OCI-LY1 (cell line): ENCODE results near the gene CLEC18B.

Experiments used
- H2AFZ ChIP-seq: fragments of 200-600 bp; sonication (generic), shearing (Covaris generic); 2 replicates; pipeline ENCODE4 v1.6.0; 2014; ENCODE audit warnings: antibody characterized with exemption, mild to moderate bottlenecking, low read length
- H3F3A ChIP-seq: fragments of 200-600 bp; sonication (generic), shearing (Covaris generic); 2 replicates; pipeline ENCODE4 v1.6.0; 2014; ENCODE audit warnings: mild to moderate bottlenecking, antibody characterized with exemption, low read length, moderate library complexity; ENCODE audit not compliant: insufficient read depth
- H3K27ac ChIP-seq: fragments of 200-600 bp; sonication (generic); 2 replicates; pipeline ENCODE4 v1.5.1; 2014; ENCODE audit warnings: low read length, mixed run types, mild to moderate bottlenecking, low read depth; ENCODE audit not compliant: poor library complexity, severe bottlenecking
- H3K27me3 ChIP-seq: fragments of 200-600 bp; sonication (generic); 2 replicates; pipeline ENCODE4 v1.6.0; 2014; ENCODE audit warnings: antibody characterized with exemption, mild to moderate bottlenecking, low read length, moderate library complexity; ENCODE audit not compliant: insufficient read depth
- H3K36me3 ChIP-seq: fragments of 200-600 bp; sonication (generic); 2 replicates; pipeline ENCODE4 v1.6.1; 2014; ENCODE audit warnings: mild to moderate bottlenecking, antibody characterized with exemption, low read length, moderate library complexity, mixed read lengths; ENCODE audit not compliant: insufficient read depth
- H3K4me1 ChIP-seq: fragments of 200-600 bp; sonication (generic); 2 replicates; pipeline ENCODE4 v1.5.1; 2014; ENCODE audit warnings: mild to moderate bottlenecking, low read length, moderate library complexity; ENCODE audit not compliant: insufficient read depth, severe bottlenecking
- H3K4me2 ChIP-seq: fragments of 200-600 bp; sonication (generic), shearing (Covaris generic); 2 replicates; pipeline ENCODE4 v1.6.1; 2014; ENCODE audit warnings: low read length
- H3K4me3 ChIP-seq: fragments of 200-600 bp; sonication (generic); 2 replicates; pipeline ENCODE4 v1.5.1; 2014; ENCODE audit warnings: low read length, low read depth, mild to moderate bottlenecking, mixed read lengths; ENCODE audit not compliant: poor library complexity, severe bottlenecking
- H3K79me2 ChIP-seq: fragments of 200-600 bp; shearing (Covaris generic); 2 replicates; pipeline ENCODE4 v1.6.1; 2016; ENCODE audit warnings: mixed run types, low read length, mixed read lengths; ENCODE audit not compliant: insufficient read depth
- H3K9ac ChIP-seq: fragments of 200-600 bp; sonication (generic), shearing (Covaris generic); 2 replicates; pipeline ENCODE4 v1.6.1; 2014; ENCODE audit warnings: mild to moderate bottlenecking, low read length, mixed read lengths
- H3K9me2 ChIP-seq: fragments of 200-600 bp; sonication (generic), shearing (Covaris generic); 2 replicates; pipeline ENCODE4 v1.6.1; 2014; ENCODE audit warnings: low read depth, mild to moderate bottlenecking, low read length, mixed read lengths
- H3K9me3 ChIP-seq: fragments of 200-600 bp; shearing (Covaris generic); 2 replicates; pipeline ENCODE4 v1.6.1; 2014; ENCODE audit warnings: low read length, mixed read lengths
- H4K20me1 ChIP-seq: fragments of 200-600 bp; sonication (generic), shearing (Covaris generic); 2 replicates; pipeline ENCODE4 v1.6.0; 2016; ENCODE audit warnings: mild to moderate bottlenecking, low read length; ENCODE audit not compliant: insufficient read depth
- CTCF ChIP-seq: fragments of 200-600 bp; sonication (generic), shearing (Covaris generic); IDR thresholded peaks from 2 replicates; pipeline ENCODE4 v1.5.1; 2017; ENCODE audit warnings: mild to moderate bottlenecking, antibody characterized with exemption, low read length, moderate library complexity, mixed read lengths
- EZH2 ChIP-seq: fragments of 200-600 bp; sonication (generic), shearing (Covaris generic); IDR thresholded peaks from 2 replicates; pipeline ENCODE4 v1.8.0; 2017; ENCODE audit warnings: borderline replicate concordance, mixed run types, mild to moderate bottlenecking, antibody characterized with exemption, low read length, moderate library complexity, mixed read lengths

The CLEC18B gene

GRCh38 chr16:74455213-74455612 lies 33.9 kb upstream of the CLEC18B start:
- Histone ChIP-seq H3K27ac (no peak overlapping the region), H3K79me2 (no peaks in the 10 kb centered on the region), H3K4me3 (no peak overlapping the region), H3K9me3 (no peaks in the 10 kb centered on the region), H3K4me2 (no peak overlapping the region), H3F3A (no peaks in the 10 kb centered on the region), H3K4me1 (peaks cover 9% of the 10 kb centered on the region), H4K20me1 (no peaks in the 10 kb centered on the region), H2AFZ (no peak overlapping the region), H3K9ac (no peak overlapping the region), H3K36me3 (peaks cover 63% of the 10 kb centered on the region), H3K27me3 (no peaks in the 10 kb centered on the region), H3K9me2 (no peaks in the 10 kb centered on the region)
- no peak for TF ChIP-seq EZH2
- TF ChIP-seq CTCF: no peak

DNA sequence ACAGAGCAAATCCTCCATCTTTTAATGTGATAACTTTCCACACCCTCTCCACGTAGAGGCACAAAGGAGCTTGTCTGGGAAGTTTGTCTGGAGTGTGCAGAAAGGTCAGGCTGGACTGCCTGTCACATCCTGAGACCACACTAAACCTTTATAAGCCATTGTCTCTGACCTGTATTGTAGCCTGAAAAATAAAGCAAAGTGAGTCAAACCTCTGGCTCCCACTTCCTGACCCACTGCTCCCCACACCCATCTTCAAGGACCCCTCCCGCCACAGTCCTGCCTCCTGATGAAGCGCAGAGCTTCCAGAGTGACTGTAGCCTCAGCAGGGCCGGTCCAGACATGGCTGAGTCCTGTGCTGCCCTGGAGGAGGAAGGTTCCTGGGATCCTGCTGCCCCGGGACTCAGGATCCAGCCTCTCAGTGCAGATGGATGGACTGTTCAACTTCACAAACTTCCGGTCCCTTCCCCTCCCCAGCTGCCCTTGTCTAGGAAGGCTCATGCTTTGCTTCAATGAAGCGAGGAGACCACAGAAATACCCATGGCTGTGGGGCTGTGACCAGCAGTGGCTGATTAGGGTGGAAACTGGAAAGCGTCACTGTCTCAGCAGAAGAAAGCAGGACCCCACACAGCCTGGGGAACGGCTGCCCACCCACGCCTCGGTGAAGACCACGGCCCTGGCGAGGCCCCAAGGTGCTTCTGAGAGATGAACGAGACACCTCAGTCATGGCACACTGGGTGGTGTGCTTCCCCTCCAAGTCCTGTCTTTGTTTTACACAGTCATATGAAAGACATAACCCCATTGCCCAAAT lies 30.9 kb upstream of the CLEC18B start:
- H3K36me3 ChIP-seq: peaks cover 44% of the 10 kb centered on the region
- H3F3A ChIP-seq: no peaks in the 10 kb centered on the region
- H3K9me2 ChIP-seq: no peaks in the 10 kb centered on the region
- H2AFZ ChIP-seq: no peak overlapping the region
- H3K9me3 ChIP-seq: no peaks in the 10 kb centered on the region
- H4K20me1 ChIP-seq: no peaks in the 10 kb centered on the region
- H3K27ac ChIP-seq: peak overlapping the region; percentile 57
- no peaks in the 10 kb centered on the region for H3K27me3 ChIP-seq
- H3K4me2 ChIP-seq: no peak overlapping the region
- peaks cover 9% of the 10 kb centered on the region for H3K4me1 ChIP-seq
- H3K79me2 ChIP-seq: no peaks in the 10 kb centered on the region
- H3K4me3 ChIP-seq: no peak overlapping the region
- no peak overlapping the region for H3K9ac ChIP-seq
- no peak for TF ChIP-seq CTCF
- no peak for TF ChIP-seq EZH2

GRCh38 chr16:74450967-74451760 lies 29.9 kb upstream of the CLEC18B start:
- H3K27ac ChIP-seq: no peak overlapping the region
- H3K4me2 ChIP-seq: no peak overlapping the region
- H4K20me1 ChIP-seq: no peaks in the 10 kb centered on the region
- TF ChIP-seq EZH2: no peak
- no peak for TF ChIP-seq CTCF
- peaks cover 35% of the 10 kb centered on the region for H3K36me3 ChIP-seq
- peaks cover 9% of the 10 kb centered on the region for H3K4me1 ChIP-seq
- no peaks in the 10 kb centered on the region for H3K79me2 ChIP-seq
- no peaks in the 10 kb centered on the region for H3K9me3 ChIP-seq
- no peak overlapping the region for H3K9ac ChIP-seq
- H3K9me2 ChIP-seq: no peaks in the 10 kb centered on the region
- H3K4me3 ChIP-seq: no peak overlapping the region
- H2AFZ ChIP-seq: no peak overlapping the region
- no peaks in the 10 kb centered on the region for H3F3A ChIP-seq
- H3K27me3 ChIP-seq: no peaks in the 10 kb centered on the region
